Esophagus muscularis mucosa (tissue), 3 donors: ENCODE results near the gene SHKBP1.

Experiments used
- EP300 ChIP-seq: sonication (generic); formaldehyde crosslinking; IDR thresholded peaks from one replicate; pipeline ENCODE4 v1.6.1; 2017; ENCODE audit warnings: antibody characterized with exemption
- POLR2A ChIP-seq: fragments of 450-650 bp; IDR thresholded peaks from one replicate; pipeline ENCODE4 v1.6.1; 2017; ENCODE audit warnings: antibody characterized with exemption, moderate library complexity, mild to moderate bottlenecking, low read depth
- POLR2AphosphoS5 ChIP-seq, 2 donors: sonication (generic); formaldehyde crosslinking; IDR thresholded peaks; one replicate each; pipeline ENCODE4 v1.6.1; 2017; ENCODE audit warnings: antibody characterized with exemption in 2 of 2

GRCh38 chr19:40586611-40587010 lies 9.9 kb downstream of the SHKBP1 start:
- TF ChIP-seq POLR2AphosphoS5 (IDR thresholded peaks at IDR 0.05) (no peak), POLR2A (no peak), EP300 (no peak)
